ENCODE measurements around the gene SCNN1B.

GRCh38 chr16:23310744-23311143 is 8.6 kb downstream of the SCNN1B start:
- no peak for TF ChIP-seq CTCF (IDR thresholded peaks at IDR 0.05)
- no peak for TF ChIP-seq POLR2A (IDR thresholded peaks at IDR 0.05)
- TF ChIP-seq POLR2AphosphoS5 (IDR thresholded peaks at IDR 0.05), result no peak
